Lung microvascular endothelial cell (primary cell): Measurements from ENCODE around the gene RMND1. TPM values are rescaled to one million over a fixed set of nuclear protein-coding genes. Genes with fewer than 3 reads are reported as not detected.
"Not testable (repeated sequence)": the region's sequence is repeated elsewhere in the genome, so short reads cannot be mapped to it uniquely, and the experiment has no call there.

ENCODE experiments used
- DNase-seq, 2 donors: peaks; one replicate each; pipeline versions ENCODE4 v3.0.0 to v3.0.0-alpha.2; 2010; ENCODE audit warnings: low read depth in 2 of 2
- total RNA-seq: library from RNA; depleted of rRNA; stranded (reverse); fragments of >200 nt; gene quantifications from 2 replicates; pipeline ENCODE4 v1.2.1, GENCODE V29; 2014

RMND1 gene
- total RNA-seq = 15.1 and 24.2 TPM in 2 replicates

GRCh38 chr6:151451950-151452749 lies at the start of gene RMND1:
TSS of gene RMND1 (minus strand) at chr6:151452126. CDS start at chr6:151445811, 6,315 bp downstream.
- peak; percentile 100 for DNase-seq

DNA sequence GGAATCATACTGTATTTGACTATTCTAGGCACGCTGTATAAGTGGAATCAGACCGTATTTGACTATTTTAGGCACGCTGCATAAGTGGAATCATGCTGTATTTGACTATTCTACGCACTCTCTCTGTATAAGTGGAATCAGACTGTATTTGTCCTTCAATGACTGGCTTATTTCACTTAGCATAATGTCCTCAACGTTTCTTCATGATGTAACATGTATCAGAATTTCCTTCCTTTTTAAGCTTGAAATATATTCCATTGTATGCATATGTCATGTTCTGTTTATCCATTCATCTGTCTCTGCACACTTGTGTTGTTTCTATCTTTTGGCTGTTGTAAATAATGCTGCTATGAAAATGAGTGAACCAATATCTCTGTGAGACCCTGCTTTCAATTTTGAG lies 47.6 kb upstream of the RMND1 start:
- DNase-seq = no peak

GRCh38 chr6:151498327-151498726 lies 46.4 kb upstream of the RMND1 start:
- DNase-seq = no peak

- no peak for DNase-seq
Measured at GRCh38 chr6:151497905-151498304, 46.0 kb upstream of the RMND1 start.

DNA sequence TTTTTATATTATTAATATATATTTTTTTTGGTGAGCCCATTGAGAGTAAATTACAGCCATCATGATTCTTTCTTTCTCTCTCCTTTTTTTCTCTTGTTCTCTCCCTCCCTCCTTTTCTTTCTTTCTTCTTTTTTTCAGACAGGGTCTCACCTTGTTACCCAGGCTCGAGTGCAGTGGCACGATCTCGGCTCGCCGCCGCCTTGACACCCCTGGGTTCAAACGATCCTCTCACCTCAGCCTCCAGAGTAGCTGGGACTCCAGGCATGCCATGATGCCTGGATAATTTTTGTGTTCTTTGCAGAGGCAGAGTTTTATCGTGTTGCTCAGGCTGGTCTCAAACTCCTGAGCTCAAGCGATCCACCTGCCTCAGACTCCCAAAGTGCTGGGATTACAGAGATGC lies 43.5 kb upstream of the RMND1 start:
- no peak for DNase-seq

GRCh38 chr6:151494936-151495320 lies 43.0 kb upstream of the RMND1 start:
- DNase-seq = no peak

DNA sequence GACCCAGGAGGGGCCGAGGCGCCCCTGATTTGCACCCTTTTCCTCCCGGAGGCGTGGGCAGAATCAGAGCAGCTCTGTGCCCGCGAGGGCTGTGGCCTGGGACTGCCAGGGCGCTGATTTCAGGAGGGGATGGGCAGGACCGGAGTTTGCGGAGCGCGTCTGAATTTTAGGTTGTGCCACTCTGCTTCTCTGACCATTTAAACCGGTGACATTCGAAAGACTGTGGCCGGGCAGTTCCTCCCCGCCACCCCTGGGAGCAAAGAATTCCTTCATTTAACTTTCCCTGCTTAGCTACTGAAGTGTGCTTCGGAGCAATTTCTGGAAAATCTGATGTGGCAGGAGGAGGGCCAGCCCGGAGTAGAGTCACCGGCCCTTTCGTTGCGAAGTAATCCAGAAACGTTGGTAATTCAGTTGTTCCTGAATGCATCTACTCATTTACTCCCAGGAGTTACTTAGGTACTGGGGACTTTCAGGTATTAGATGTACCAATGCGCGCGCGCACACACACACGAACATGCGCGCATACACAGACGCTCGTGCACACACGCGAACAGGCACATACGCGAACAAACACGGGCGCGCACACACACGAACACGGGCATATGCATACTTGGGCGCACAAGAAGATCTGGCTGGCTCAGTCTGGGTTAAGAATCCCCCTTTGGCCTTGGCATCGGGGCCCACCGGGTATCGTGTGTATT lies 42.5 kb upstream of the RMND1 start:
- DNase-seq = peak; percentile 44 to 55

DNA sequence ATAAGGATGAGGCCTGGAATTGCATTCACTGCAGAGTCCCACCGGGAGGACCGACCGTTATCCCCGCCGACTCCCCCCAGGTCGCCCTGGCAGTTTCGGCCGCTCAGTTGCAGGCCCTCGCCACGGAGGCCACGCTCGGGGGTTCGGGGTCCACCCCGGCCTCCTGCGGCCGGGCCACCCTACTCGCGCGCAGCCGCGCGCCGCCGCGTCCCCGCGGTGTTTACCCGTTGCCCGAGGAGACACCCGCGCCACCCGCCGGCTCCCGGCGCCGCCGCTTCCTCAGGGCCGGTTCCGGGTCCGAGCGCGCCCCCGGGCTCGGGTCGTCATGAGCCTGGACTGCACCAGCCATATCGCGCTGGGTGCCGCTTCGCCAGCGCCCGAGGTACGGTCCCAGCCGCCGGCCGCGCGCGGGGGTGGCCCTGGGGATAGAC lies 41.9 kb upstream of the RMND1 start, which contains the start of gene CCDC170:
TSS of gene CCDC170 (plus strand) at position 214 of the 431 bp plus-strand sequence. CDS start at position 326, 112 bp downstream.
- peak; percentile 28 to 54 for DNase-seq

DNA sequence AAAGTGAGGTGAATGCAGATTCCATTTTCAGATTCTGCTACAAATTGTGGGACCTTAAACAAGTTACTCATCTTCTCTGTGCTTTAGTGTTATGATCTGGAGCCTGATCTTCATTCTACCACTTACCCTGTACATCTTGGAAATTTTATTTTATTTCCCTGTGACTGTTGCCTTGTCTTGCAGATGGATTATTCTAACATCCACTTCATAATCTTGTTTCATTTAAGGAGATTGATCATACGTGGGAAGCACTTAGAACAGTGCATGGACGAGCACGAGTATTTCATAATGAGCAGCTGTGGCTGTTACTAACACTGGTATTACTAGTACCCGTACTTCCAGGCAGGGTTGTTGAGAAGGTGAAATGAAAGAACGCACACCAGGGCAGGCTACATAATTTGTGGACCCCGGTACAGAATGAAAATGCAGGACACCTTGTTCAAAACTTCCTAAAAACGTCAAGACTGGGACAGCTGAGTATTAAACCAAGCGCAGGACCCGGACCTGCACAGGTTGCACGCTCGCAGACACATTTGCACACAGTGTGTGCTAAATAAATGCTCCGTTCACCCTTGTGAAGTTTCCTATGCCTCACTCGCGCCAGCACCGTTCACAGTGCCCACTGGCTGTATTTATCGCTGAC lies 41.4 kb upstream of the RMND1 start:
- DNase-seq = peak in 1 of 2 donors; percentile 32

- no peak for DNase-seq
Measured at GRCh38 chr6:151490996-151491395, 39.1 kb upstream of the RMND1 start.

DNA sequence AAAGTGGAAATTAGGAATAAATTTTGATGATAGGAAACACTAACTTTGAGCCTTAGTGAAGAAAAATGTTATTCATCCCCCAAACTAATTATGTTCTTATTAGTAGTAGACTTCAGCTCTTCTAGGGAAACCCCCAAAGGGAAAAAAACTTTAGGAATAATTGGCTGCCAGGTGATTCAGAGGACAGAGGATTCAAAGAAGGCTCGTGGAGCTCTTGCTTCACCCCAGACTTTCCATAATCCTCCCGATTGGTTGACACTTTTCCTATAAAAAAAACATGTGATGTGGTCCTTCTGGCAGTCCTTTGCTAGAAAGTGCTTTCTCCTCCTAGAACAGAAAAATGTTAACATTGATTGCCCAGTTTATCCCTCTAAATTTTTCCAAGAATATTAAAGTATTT lies 36.3 kb upstream of the RMND1 start:
- DNase-seq = no peak

DNA sequence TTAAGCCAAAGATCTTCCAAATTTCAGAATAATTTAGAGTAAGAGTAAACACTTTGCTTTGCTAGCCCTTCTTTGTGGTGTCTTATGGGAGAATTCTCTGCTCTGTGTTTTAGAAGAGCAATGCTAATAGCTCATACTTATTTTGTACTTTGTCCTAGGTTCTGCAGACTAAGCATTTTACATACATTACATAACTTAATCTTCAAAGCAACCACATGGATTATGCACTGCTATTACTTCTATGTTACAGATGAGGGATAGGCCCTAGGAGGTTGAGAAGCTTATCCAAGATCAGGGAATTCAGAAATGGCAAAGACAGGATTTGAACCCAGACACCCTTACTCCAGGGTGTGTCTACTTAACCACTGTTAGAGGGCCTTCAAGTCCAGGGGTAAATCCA lies 32.1 kb upstream of the RMND1 start:
- DNase-seq = no peak

GRCh38 chr6:151482290-151482689 lies 30.4 kb upstream of the RMND1 start:
- DNase-seq = peak; percentile 54 to 58

GRCh38 chr6:151481786-151482185 lies 29.9 kb upstream of the RMND1 start:
- peak in 1 of 2 donors; percentile 19 for DNase-seq

DNA sequence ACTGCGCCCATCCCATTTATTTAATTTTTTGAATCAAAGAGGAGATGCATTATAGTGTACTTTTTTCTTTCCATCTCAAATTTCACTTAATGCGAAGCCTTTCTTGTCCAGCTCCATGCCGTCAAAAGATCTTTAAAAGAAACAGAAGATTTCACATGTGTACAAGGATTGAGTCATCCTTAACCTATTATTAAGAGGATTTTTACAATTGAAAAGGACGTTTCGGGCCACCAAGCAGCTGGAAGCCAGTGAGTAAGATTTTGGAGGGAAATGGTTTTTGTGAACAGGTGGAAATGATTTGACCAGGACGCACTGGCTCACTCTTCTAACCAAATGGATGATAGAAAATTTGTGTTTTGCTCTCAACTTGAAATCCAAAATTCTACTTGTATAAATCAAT lies 26.7 kb upstream of the RMND1 start:
- no peak for DNase-seq

- DNase-seq = no peak
Measured at GRCh38 chr6:151477726-151478125, 25.8 kb upstream of the RMND1 start.

- DNase-seq = peak; percentile 56 to 74
Measured at GRCh38 chr6:151475653-151476523, 24.0 kb upstream of the RMND1 start.

GRCh38 chr6:151464702-151465101 lies 12.8 kb upstream of the RMND1 start:
- no peak for DNase-seq

GRCh38 chr6:151461673-151462072 lies 9.7 kb upstream of the RMND1 start:
- no peak for DNase-seq

GRCh38 chr6:151455751-151456398 lies 3.9 kb upstream of the RMND1 start:
- DNase-seq = not testable (repeated sequence)
